Gastrocnemius medialis (tissue), 4 donors: ENCODE data around the gene PPP1R27.

Experiments used
- POLR2A ChIP-seq, 2 donors: fragments of 450-650 bp; IDR thresholded peaks; one replicate each; pipeline ENCODE4 v1.6.1; 2017; ENCODE audit warnings: antibody characterized with exemption in 2 of 2, mild to moderate bottlenecking in 2 of 2, moderate library complexity in 2 of 2
- TF ChIP-seq, protein P1 (sequence below), 5 experiments: fragments of 450-650 bp in 3 of 5; fragments of 200-600 bp in 2 of 5; sonication (generic) in 2 of 5; IDR thresholded peaks in 4 of 5; conservative IDR thresholded peaks in 1 of 5; 1 replicate in 4 of 5; 2 replicates in 1 of 5; pipeline ENCODE4 v1.5.1; 2016 to 2019; ENCODE audit warnings: antibody characterized with exemption in 5 of 5, mild to moderate bottlenecking in 3 of 5, moderate library complexity in 3 of 5

DNA sequence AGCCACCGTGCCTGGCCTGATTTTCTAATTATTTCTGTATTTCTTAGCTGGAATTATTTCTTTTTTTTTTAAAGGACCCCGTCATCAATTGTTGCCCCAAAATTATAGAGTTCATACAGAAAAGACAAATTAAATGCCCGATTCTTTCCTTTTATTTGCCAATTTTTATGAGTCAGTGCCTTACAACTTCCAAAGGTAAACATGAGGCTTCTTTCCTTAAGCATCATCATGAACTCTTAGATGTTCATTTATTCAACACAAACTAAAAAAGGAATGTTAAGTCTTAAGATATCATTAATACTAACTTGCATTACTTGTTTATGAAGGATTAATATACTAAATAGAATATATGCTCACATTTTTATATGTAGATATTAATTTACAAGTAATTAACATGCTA lies 43.4 kb upstream of the PPP1R27 start:
- TF ChIP-seq, protein P1, sequence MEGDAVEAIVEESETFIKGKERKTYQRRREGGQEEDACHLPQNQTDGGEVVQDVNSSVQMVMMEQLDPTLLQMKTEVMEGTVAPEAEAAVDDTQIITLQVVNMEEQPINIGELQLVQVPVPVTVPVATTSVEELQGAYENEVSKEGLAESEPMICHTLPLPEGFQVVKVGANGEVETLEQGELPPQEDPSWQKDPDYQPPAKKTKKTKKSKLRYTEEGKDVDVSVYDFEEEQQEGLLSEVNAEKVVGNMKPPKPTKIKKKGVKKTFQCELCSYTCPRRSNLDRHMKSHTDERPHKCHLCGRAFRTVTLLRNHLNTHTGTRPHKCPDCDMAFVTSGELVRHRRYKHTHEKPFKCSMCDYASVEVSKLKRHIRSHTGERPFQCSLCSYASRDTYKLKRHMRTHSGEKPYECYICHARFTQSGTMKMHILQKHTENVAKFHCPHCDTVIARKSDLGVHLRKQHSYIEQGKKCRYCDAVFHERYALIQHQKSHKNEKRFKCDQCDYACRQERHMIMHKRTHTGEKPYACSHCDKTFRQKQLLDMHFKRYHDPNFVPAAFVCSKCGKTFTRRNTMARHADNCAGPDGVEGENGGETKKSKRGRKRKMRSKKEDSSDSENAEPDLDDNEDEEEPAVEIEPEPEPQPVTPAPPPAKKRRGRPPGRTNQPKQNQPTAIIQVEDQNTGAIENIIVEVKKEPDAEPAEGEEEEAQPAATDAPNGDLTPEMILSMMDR (IDR thresholded peaks at IDR 0.05 in 4 of 5, conservative IDR thresholded peaks at IDR 0.05 in 1 of 5) = no peak
- TF ChIP-seq POLR2A (IDR thresholded peaks at IDR 0.05) = no peak
